Esophagus muscularis mucosa (tissue), 4 donors: Measurements from ENCODE around the gene TMEM132E. TPM values are rescaled to one million over a fixed set of nuclear protein-coding genes. Genes with fewer than 3 reads are reported as not detected.

ENCODE experiments used
- DNase-seq: peaks from one replicate; pipeline ENCODE4 v3.0.0-alpha.2; 2017; ENCODE audit errors: extremely low spot score
- H3K27ac ChIP-seq, 4 donors: fragments of 200-600 bp; sonication (generic); replicated peaks in 1 of 4; 1 replicate in 3 of 4; 2 replicates in 1 of 4; pipeline ENCODE4 v1.5.1; 2016 to 2019; ENCODE audit warnings: mild to moderate bottlenecking in 1 of 4
- H3K27me3 ChIP-seq, 4 donors: fragments of 200-600 bp; sonication (generic); one replicate each; pipeline versions ENCODE4 v1.5.1 to v1.6.0; 2016 to 2019
- H3K36me3 ChIP-seq, 4 donors: fragments of 200-600 bp; sonication (generic); one replicate each; pipeline ENCODE4 v1.5.1; 2016 to 2019
- H3K4me1 ChIP-seq, 4 donors: fragments of 200-600 bp; sonication (generic); one replicate each; pipeline ENCODE4 v1.5.1; 2016 to 2019
- H3K4me3 ChIP-seq, 4 donors: fragments of 200-600 bp; sonication (generic); 1 replicate in 2 of 4; 2 replicates in 2 of 4; pipeline ENCODE4 v1.5.1; 2016 to 2019; ENCODE audit warnings: mild to moderate bottlenecking in 4 of 4, moderate library complexity in 1 of 4
- H3K9me3 ChIP-seq, 4 donors: fragments of 200-600 bp; sonication (generic); 1 replicate in 3 of 4; 2 replicates in 1 of 4; pipeline ENCODE4 v1.5.1; 2016 to 2019
- CTCF ChIP-seq, 3 experiments: fragments of 200-600 bp in 2 of 3; fragments of 450-650 bp in 1 of 3; sonication (generic) in 2 of 3; IDR thresholded peaks; one replicate each; pipeline ENCODE4 v1.5.1; 2017 to 2019; ENCODE audit warnings: antibody characterized with exemption in 3 of 3, mild to moderate bottlenecking in 2 of 3, moderate library complexity in 1 of 3
- EP300 ChIP-seq: sonication (generic); formaldehyde crosslinking; IDR thresholded peaks from one replicate; pipeline ENCODE4 v1.6.1; 2017; ENCODE audit warnings: antibody characterized with exemption
- POLR2A ChIP-seq: fragments of 450-650 bp; IDR thresholded peaks from one replicate; pipeline ENCODE4 v1.6.1; 2017; ENCODE audit warnings: antibody characterized with exemption, moderate library complexity, mild to moderate bottlenecking, low read depth
- POLR2AphosphoS5 ChIP-seq, 2 donors: sonication (generic); formaldehyde crosslinking; IDR thresholded peaks; one replicate each; pipeline ENCODE4 v1.6.1; 2017; ENCODE audit warnings: antibody characterized with exemption in 2 of 2
- WGBS: methylation state at CpG from one replicate; pipeline ENCODE4 v1.1.5; 2018; 5-methylcytosine and 5-hydroxymethylcytosine counted together
- intact Hi-C: fragments of 100-400 bp; cut with DNase I; formaldehyde crosslinking; loops from one replicate; pipeline ENCODE4 v1.15.1; 2023
- total RNA-seq, 4 donors: library from RNA; depleted of rRNA; stranded (reverse); fragments of >200 nt; gene quantifications; one replicate each; pipeline versions ENCODE4 v1.1.0 to v1.2.1, GENCODE V29; 2016

Gene TMEM132E
- total RNA-seq, 4 donors from 2014 or later = under 0.01 to 0.06 TPM; not detected in 2

GRCh38 chr17:34673995-34674890, 94.9 kb downstream of the TMEM132E start:
- H3K9me3 ChIP-seq = no peaks in the 10 kb centered on the region
- H3K27me3 ChIP-seq = peaks cover 0 to 17% (median 0%) of the 10 kb centered on the region in 4 donors
- DNase-seq = no peak
- H3K27ac ChIP-seq = no peak overlapping the region
- no peaks in the 10 kb centered on the region for H3K36me3 ChIP-seq
- H3K4me3 ChIP-seq = no peak overlapping the region
- no peaks in the 10 kb centered on the region for H3K4me1 ChIP-seq
- TF ChIP-seq CTCF (IDR thresholded peaks at IDR 0.05) = no peak
- TF ChIP-seq POLR2A = no peak
- no peak for TF ChIP-seq EP300
- TF ChIP-seq POLR2AphosphoS5 (IDR thresholded peaks at IDR 0.05) = no peak
- intact Hi-C loops = no loop called here
- WGBS = 67% methylated on average over 7 of the region's 7 CpGs

DNA sequence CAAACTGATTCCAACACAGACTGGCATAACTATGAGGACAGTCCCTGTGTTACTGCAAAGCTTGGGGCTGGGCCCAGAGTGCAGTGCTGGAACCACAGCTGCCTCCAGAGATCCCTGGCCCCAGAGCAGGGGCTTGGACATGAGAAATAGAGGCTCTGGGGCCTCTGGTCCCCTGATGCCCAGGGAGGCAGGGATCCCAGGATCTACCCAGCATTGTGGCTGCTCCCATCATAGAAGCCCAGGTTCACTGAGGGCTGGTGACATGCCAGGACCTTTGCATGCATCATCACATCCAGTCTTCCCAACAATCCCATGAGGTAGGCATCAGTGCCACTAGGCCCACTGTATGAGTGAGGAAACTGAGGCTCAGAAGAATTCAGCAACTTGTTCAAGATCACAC, 95.8 kb downstream of the TMEM132E start:
- no peak for DNase-seq
- Histone ChIP-seq H3K27ac (no peak overlapping the region), H3K9me3 (no peaks in the 10 kb centered on the region), H3K4me1 (no peaks in the 10 kb centered on the region), H3K36me3 (no peaks in the 10 kb centered on the region), H3K27me3 (peaks cover 0 to 11% (median 0%) of the 10 kb centered on the region in 4 donors), H3K4me3 (no peak overlapping the region)
- intact Hi-C loops = no loop called here
- no peak for TF ChIP-seq POLR2AphosphoS5 (IDR thresholded peaks at IDR 0.05)
- no peak for TF ChIP-seq EP300
- no peak for TF ChIP-seq POLR2A
- no peak for TF ChIP-seq CTCF (IDR thresholded peaks at IDR 0.05)

DNA sequence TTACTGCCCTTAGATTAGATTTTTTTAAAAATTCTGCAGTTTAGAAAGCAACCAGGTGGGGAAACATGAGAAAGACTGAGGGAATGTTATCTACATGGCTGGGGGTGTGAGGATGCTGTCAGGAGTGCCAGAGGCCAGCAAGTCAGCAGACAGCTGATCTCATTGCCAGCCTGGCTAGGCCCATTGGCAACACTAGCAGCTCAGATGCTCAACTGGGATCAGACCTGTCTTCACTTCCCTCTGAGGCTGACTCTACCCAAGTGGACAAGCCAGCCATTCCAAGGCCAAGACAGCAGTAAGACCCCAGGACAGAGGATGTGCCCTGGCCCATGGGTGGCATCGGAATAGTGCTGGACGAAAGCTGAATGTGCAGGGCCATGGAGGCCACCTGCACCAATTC, 96.2 kb downstream of the TMEM132E start:
- TF ChIP-seq POLR2AphosphoS5 (IDR thresholded peaks at IDR 0.05) (no peak), POLR2A (no peak), EP300 (no peak), CTCF (IDR thresholded peaks at IDR 0.05) (no peak)
- DNase-seq = no peak
- no peaks in the 10 kb centered on the region for H3K9me3 ChIP-seq
- WGBS = 79% methylated on average over 2 of the region's 2 CpGs
- no peaks in the 10 kb centered on the region for H3K36me3 ChIP-seq
- H3K27me3 ChIP-seq = peaks cover 0 to 9% (median 0%) of the 10 kb centered on the region in 4 donors
- no peaks in the 10 kb centered on the region for H3K4me1 ChIP-seq
- intact Hi-C loops = no loop called here
- no peak overlapping the region for H3K27ac ChIP-seq
- no peak overlapping the region for H3K4me3 ChIP-seq

- Histone ChIP-seq H3K27me3 (peaks cover 0 to 20% (median 0%) of the 10 kb centered on the region in 4 donors), H3K4me1 (no peaks in the 10 kb centered on the region), H3K4me3 (no peak overlapping the region), H3K36me3 (no peaks in the 10 kb centered on the region), H3K9me3 (no peaks in the 10 kb centered on the region), H3K27ac (no peak overlapping the region)
- TF ChIP-seq POLR2AphosphoS5 (IDR thresholded peaks at IDR 0.05) (no peak), EP300 (no peak), CTCF (IDR thresholded peaks at IDR 0.05) (no peak), POLR2A (no peak)
- intact Hi-C loops = no loop called here
- DNase-seq = no peak
- WGBS = 39% methylated on average over 1 of the region's 1 CpG
Observed at GRCh38 chr17:34680151-34680550, 100.8 kb downstream of the TMEM132E start.
